ENCODE data around the gene MTREX. TPM values are rescaled to one million over a fixed set of nuclear protein-coding genes. Genes with fewer than 3 reads are reported as not detected.

MTREX gene
- total RNA-seq, 4 donors from 2014 or later, result 57.2 to 124 (median 61.5) TPM

- no peak for DNase-seq
- Histone ChIP-seq H3K27ac (no peak overlapping the region), H3K4me1 (no peaks in the 10 kb centered on the region), H3K4me3 (no peak overlapping the region), H3K9me3 (no peaks in the 10 kb centered on the region), H3K27me3 (no peaks in the 10 kb centered on the region), H3K36me3 (peaks cover 0 to 30% (median 0%) of the 10 kb centered on the region in 3 donors)
- TF ChIP-seq CTCF (IDR thresholded peaks at IDR 0.05) (no peak), POLR2A (IDR thresholded peaks at IDR 0.05) (no peak)
These were observed 56.1 kb downstream of the MTREX start for GRCh38 chr5:55363856-55364255.

DNA sequence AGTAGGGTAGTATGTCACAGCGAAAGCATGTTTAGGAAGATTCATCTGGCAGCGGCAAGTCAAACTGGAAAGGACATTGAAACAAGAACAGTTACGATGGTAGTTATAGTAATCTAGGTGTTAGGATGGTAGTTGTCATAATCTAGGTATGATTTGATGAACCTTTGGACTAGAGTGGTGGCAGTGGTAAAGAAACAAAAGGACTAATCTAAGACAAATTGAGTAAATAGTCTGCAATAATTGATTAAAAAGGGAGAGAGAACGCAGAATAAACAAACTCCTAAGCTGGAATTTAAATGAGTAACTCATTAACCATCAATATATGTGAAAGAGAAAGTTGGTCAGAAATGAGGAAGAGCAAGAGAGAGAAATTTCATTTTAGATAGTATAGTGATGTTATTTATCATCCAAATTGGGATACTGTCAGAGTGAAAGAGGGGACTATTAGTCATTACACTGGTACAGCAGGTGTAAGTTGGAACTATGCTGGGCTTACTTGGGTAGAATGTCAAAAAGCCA, 56.8 kb downstream of the MTREX start:
- DNase-seq, result no peak
- Histone ChIP-seq H3K4me1 (no peaks in the 10 kb centered on the region), H3K36me3 (peaks cover 0 to 24% (median 0%) of the 10 kb centered on the region in 3 donors), H3K27me3 (no peaks in the 10 kb centered on the region), H3K4me3 (no peak overlapping the region), H3K27ac (no peak overlapping the region), H3K9me3 (no peaks in the 10 kb centered on the region)
- no peak for TF ChIP-seq CTCF (IDR thresholded peaks at IDR 0.05)
- no peak for TF ChIP-seq POLR2A (IDR thresholded peaks at IDR 0.05)

GRCh38 chr5:55370291-55370925, 62.6 kb downstream of the MTREX start:
- no peaks in the 10 kb centered on the region for H3K9me3 ChIP-seq
- DNase-seq, result no peak
- H3K4me1 ChIP-seq, result peaks cover 0 to 8% (median 0%) of the 10 kb centered on the region in 4 donors
- no peaks in the 10 kb centered on the region for H3K27me3 ChIP-seq
- H3K4me3 ChIP-seq, result no peak overlapping the region
- TF ChIP-seq POLR2A (IDR thresholded peaks at IDR 0.05) (no peak), CTCF (IDR thresholded peaks at IDR 0.05) (no peak)
- peak overlapping the region in 2 of 4 donors; percentile 50 to 55 for H3K27ac ChIP-seq
- peaks cover 0 to 47% (median 0%) of the 10 kb centered on the region in 3 donors for H3K36me3 ChIP-seq

- H3K36me3 ChIP-seq, result peaks cover 0 to 47% (median 0%) of the 10 kb centered on the region in 3 donors
- no peak for DNase-seq
- H3K27me3 ChIP-seq, result no peaks in the 10 kb centered on the region
- peaks cover 0 to 8% (median 0%) of the 10 kb centered on the region in 4 donors for H3K4me1 ChIP-seq
- H3K27ac ChIP-seq, result no peak overlapping the region
- H3K9me3 ChIP-seq, result no peaks in the 10 kb centered on the region
- no peak for TF ChIP-seq CTCF (IDR thresholded peaks at IDR 0.05)
- no peak for TF ChIP-seq POLR2A (IDR thresholded peaks at IDR 0.05)
- no peak overlapping the region for H3K4me3 ChIP-seq
These were observed 63.4 kb downstream of the MTREX start for GRCh38 chr5:55371145-55371544.

- H3K9me3 ChIP-seq, result no peaks in the 10 kb centered on the region
- no peak for DNase-seq
- H3K27ac ChIP-seq, result no peak overlapping the region
- no peak overlapping the region for H3K4me3 ChIP-seq
- peaks cover 0 to 8% (median 0%) of the 10 kb centered on the region in 4 donors for H3K4me1 ChIP-seq
- H3K36me3 ChIP-seq, result peaks cover 0 to 38% (median 0%) of the 10 kb centered on the region in 3 donors
- no peak for TF ChIP-seq POLR2A (IDR thresholded peaks at IDR 0.05)
- no peak for TF ChIP-seq CTCF (IDR thresholded peaks at IDR 0.05)
- no peaks in the 10 kb centered on the region for H3K27me3 ChIP-seq
These were observed 64.5 kb downstream of the MTREX start for GRCh38 chr5:55372130-55372925.

Measured in Peyer's patch (tissue), 4 donors.